H9 (cell line): ENCODE measurements around the gene LNP1. TPM values are rescaled to one million over a fixed set of nuclear protein-coding genes. Genes with fewer than 3 reads are reported as not detected.

Experiments
- DNase-seq: peaks from one replicate; pipeline ENCODE4 v3.0.0-alpha.2; 2017
- H2AFZ ChIP-seq: one replicate; pipeline ENCODE4 v1.6.1; 2013; ENCODE audit warnings: mild to moderate bottlenecking, low read length, control low read depth, moderate library complexity
- H2AK5ac ChIP-seq: 2 replicates; pipeline ENCODE4 v1.6.1; 2013; ENCODE audit warnings: low read length, control low read depth, mixed read lengths; ENCODE audit not compliant: insufficient read length
- H2BK120ac ChIP-seq: one replicate; pipeline ENCODE4 v1.6.1; 2013; ENCODE audit warnings: low read depth, mild to moderate bottlenecking, low read length, control low read depth, inconsistent platforms; ENCODE audit not compliant: poor library complexity, severe bottlenecking
- H2BK12ac ChIP-seq: 2 replicates; pipeline ENCODE4 v1.6.1; 2013; ENCODE audit warnings: low read length, control low read depth, mixed read lengths, low read depth; ENCODE audit not compliant: insufficient read length
- H2BK15ac ChIP-seq: 2 replicates; pipeline ENCODE4 v1.6.1; 2013; ENCODE audit warnings: low read depth, low read length, control low read depth
- H2BK20ac ChIP-seq: one replicate; pipeline ENCODE4 v1.6.1; 2013; ENCODE audit warnings: low read depth, mild to moderate bottlenecking, low read length, control low read depth, inconsistent platforms; ENCODE audit not compliant: poor library complexity, severe bottlenecking
- H2BK5ac ChIP-seq: 2 replicates; pipeline ENCODE4 v1.6.1; 2013; ENCODE audit warnings: low read length, control low read depth, mixed read lengths; ENCODE audit not compliant: insufficient read length
- H3K14ac ChIP-seq: 2 replicates; pipeline ENCODE4 v1.6.1; 2013; ENCODE audit warnings: low read length, control low read depth; ENCODE audit not compliant: insufficient read depth
- H3K18ac ChIP-seq: 2 replicates; pipeline ENCODE4 v1.6.1; 2013; ENCODE audit warnings: low read depth, mild to moderate bottlenecking, mixed read lengths, low read length, control low read depth; ENCODE audit not compliant: insufficient read length
- H3K23ac ChIP-seq: 2 replicates; pipeline ENCODE4 v1.6.1; 2013; ENCODE audit warnings: low read length, control low read depth, mixed read lengths, low read depth; ENCODE audit not compliant: insufficient read length
- H3K23me2 ChIP-seq: 2 replicates; pipeline ENCODE4 v1.6.1; 2013; ENCODE audit warnings: low read depth, mild to moderate bottlenecking, mixed read lengths, low read length, control low read depth; ENCODE audit not compliant: insufficient read length, poor library complexity, severe bottlenecking
- H3K27ac ChIP-seq: 2 replicates; pipeline ENCODE4 v1.5.1; 2013; ENCODE audit warnings: low read length, control low read depth, mixed read lengths, low read depth; ENCODE audit not compliant: insufficient read length
- H3K27me3 ChIP-seq: 2 replicates; pipeline ENCODE4 v1.6.1; 2013; ENCODE audit warnings: low read length, control low read depth, inconsistent platforms; ENCODE audit not compliant: insufficient read depth
- H3K4ac ChIP-seq: 2 replicates; pipeline ENCODE4 v1.6.1; 2013; ENCODE audit warnings: low read depth, mild to moderate bottlenecking, control low read depth, inconsistent platforms, low read length, moderate library complexity
- H3K4me1 ChIP-seq: 2 replicates; pipeline ENCODE4 v1.6.1; 2013; ENCODE audit warnings: low read length, control low read depth, inconsistent platforms; ENCODE audit not compliant: insufficient read depth
- H3K4me2 ChIP-seq: 2 replicates; pipeline ENCODE4 v1.6.1; 2013; ENCODE audit warnings: low read length, control low read depth, mixed read lengths; ENCODE audit not compliant: insufficient read length, insufficient read depth
- H3K56ac ChIP-seq: 2 replicates; pipeline ENCODE4 v1.6.1; 2013; ENCODE audit warnings: low read depth, mild to moderate bottlenecking, mixed read lengths, low read length, control low read depth; ENCODE audit not compliant: insufficient read length
- H3K79me1 ChIP-seq: 2 replicates; pipeline ENCODE4 v1.6.1; 2013; ENCODE audit warnings: low read depth, mild to moderate bottlenecking, moderate library complexity, low read length, control low read depth, inconsistent platforms; ENCODE audit not compliant: insufficient read depth, poor library complexity, severe bottlenecking
- H3K79me2 ChIP-seq: 2 replicates; pipeline ENCODE4 v1.6.1; 2013; ENCODE audit warnings: low read length, control low read depth, inconsistent platforms; ENCODE audit not compliant: insufficient read depth
- H3K9ac ChIP-seq: 2 replicates; pipeline ENCODE4 v1.6.1; 2013; ENCODE audit warnings: low read length, control low read depth, mixed read lengths; ENCODE audit not compliant: insufficient read length; ENCODE audit errors: extremely low read depth
- H3K9me3 ChIP-seq: one replicate; pipeline ENCODE4 v1.6.1; 2013; ENCODE audit warnings: low read depth, low read length, inconsistent platforms; ENCODE audit not compliant: control insufficient read depth
- H3T11ph ChIP-seq: one replicate; pipeline ENCODE4 v1.6.1; 2013; ENCODE audit warnings: mild to moderate bottlenecking, low read length, control low read depth, inconsistent platforms
- H4K20me1 ChIP-seq: one replicate; pipeline ENCODE4 v1.6.1; 2013; ENCODE audit not compliant: control insufficient read depth, insufficient read length, insufficient read depth
- H4K5ac ChIP-seq: 2 replicates; pipeline ENCODE4 v1.6.1; 2013; ENCODE audit warnings: low read depth, mild to moderate bottlenecking, mixed read lengths, low read length, control low read depth; ENCODE audit not compliant: insufficient read length
- H4K8ac ChIP-seq: replicated peaks from 2 replicates; pipeline ENCODE4 v1.6.1; 2013; ENCODE audit warnings: low read length, control low read depth, mixed read lengths, low read depth; ENCODE audit not compliant: insufficient read length
- H4K91ac ChIP-seq: 2 replicates; pipeline ENCODE4 v1.6.1; 2013; ENCODE audit warnings: low read depth, mild to moderate bottlenecking, moderate library complexity, mixed read lengths, low read length, control low read depth; ENCODE audit not compliant: insufficient read length
- H3K27ac Mint-ChIP-seq, 3 experiments: 2 replicates in 2 of 3; 3 replicates in 1 of 3; pipeline ENCODE4 v1.8.0; 2020 to 2021; ENCODE audit warnings: mixed read lengths in 3 of 3, mild to moderate bottlenecking in 1 of 3, moderate library complexity in 1 of 3
- H3K27me3 Mint-ChIP-seq: 2 replicates; pipeline ENCODE4 v1.8.0; 2021; ENCODE audit warnings: low read depth, mild to moderate bottlenecking, moderate library complexity, mixed read lengths
- H3K36me3 Mint-ChIP-seq, 3 experiments: 2 replicates in 2 of 3; 3 replicates in 1 of 3; pipeline ENCODE4 v1.8.0; 2020 to 2021; ENCODE audit warnings: low read depth in 3 of 3, mixed read lengths in 3 of 3; ENCODE audit not compliant: insufficient read depth in 1 of 3
- H3K4me1 Mint-ChIP-seq, 2 experiments: 2 replicates each; pipeline ENCODE4 v1.8.0; 2020; ENCODE audit warnings: mixed read lengths in 2 of 2
- H3K4me3 Mint-ChIP-seq, 2 experiments: 2 replicates in 1 of 2; 3 replicates in 1 of 2; pipeline ENCODE4 v1.8.0; 2020 to 2021; ENCODE audit warnings: mild to moderate bottlenecking in 2 of 2, mixed read lengths in 2 of 2, moderate library complexity in 1 of 2
- H3K9me3 Mint-ChIP-seq, 2 experiments: 2 replicates in 1 of 2; 3 replicates in 1 of 2; pipeline ENCODE4 v1.8.0; 2020; ENCODE audit warnings: mild to moderate bottlenecking in 2 of 2, mixed read lengths in 2 of 2, moderate library complexity in 1 of 2
- CTCF ChIP-seq: fragments of 200-600 bp; sonication (generic); conservative IDR thresholded peaks from 3 replicates; pipeline ENCODE4 v1.8.0; 2021; ENCODE audit warnings: antibody characterized with exemption, mild to moderate bottlenecking
- WGBS: extraction: QIAGEN DNeasy Blood & Tissue Kit; methylation state at CpG from one replicate; pipeline ENCODE4 v1.1.7; 2013; ENCODE audit warnings: missing lambda C conversion rate, low lambda C conversion rate, mixed read lengths; ENCODE audit not compliant: insufficient read length; ENCODE audit errors: extremely low coverage; 5-methylcytosine and 5-hydroxymethylcytosine counted together
- total RNA-seq: library from RNA; stranded (reverse); gene quantifications from 2 replicates; pipeline ENCODE4 v1.2.1, GENCODE V29; 2021

LNP1 gene
- total RNA-seq, 1 experiment from 2014 or later: 4.1 TPM

- no peak overlapping the region for H2BK20ac ChIP-seq
- no peak overlapping the region for H2BK5ac ChIP-seq
- no peak overlapping the region for H2BK120ac ChIP-seq
- no peak overlapping the region for H3K27ac ChIP-seq
- no peaks in the 10 kb centered on the region for H3K9me3 ChIP-seq
- no peaks in the 10 kb centered on the region for H3K23me2 ChIP-seq
- 100% methylated on average over 1 of the region's 3 CpGs for WGBS
- H2BK15ac ChIP-seq: no peak overlapping the region
- peaks cover 20 to 69% (median 56%) of the 10 kb centered on the region in 3 experiments; a peak in 6 of 7 replicates for H3K36me3 Mint-ChIP-seq
- H3K79me2 ChIP-seq: no peaks in the 10 kb centered on the region
- H4K8ac ChIP-seq: no peak overlapping the region
- no peak overlapping the region for H3K4ac ChIP-seq
- H4K20me1 ChIP-seq: no peaks in the 10 kb centered on the region
- H3K27me3 Mint-ChIP-seq: no peaks in the 10 kb centered on the region
- no peaks in the 10 kb centered on the region for H3K4me1 Mint-ChIP-seq
- no peak overlapping the region for H3K27ac Mint-ChIP-seq
- no peak overlapping the region for H3K4me3 Mint-ChIP-seq
- H4K91ac ChIP-seq: no peak overlapping the region
- H2AFZ ChIP-seq: no peak overlapping the region
- no peak overlapping the region for H2BK12ac ChIP-seq
- no peak for TF ChIP-seq CTCF
- H3K4me1 ChIP-seq: no peaks in the 10 kb centered on the region
- peaks cover 0 to 3% of the 10 kb centered on the region in 2 experiments; a peak in 1 of 5 replicates for H3K9me3 Mint-ChIP-seq
- H3K56ac ChIP-seq: no peak overlapping the region
- no peaks in the 10 kb centered on the region for H3K27me3 ChIP-seq
- H2AK5ac ChIP-seq: no peak overlapping the region
- H3K9ac ChIP-seq: no peak overlapping the region
- H3K23ac ChIP-seq: no peak overlapping the region
- H4K5ac ChIP-seq: no peak overlapping the region
- H3K4me2 ChIP-seq: no peak overlapping the region
- no peak overlapping the region for H3K18ac ChIP-seq
- DNase-seq: no peak
- no peak overlapping the region for H3K14ac ChIP-seq
- H3K79me1 ChIP-seq: no peaks in the 10 kb centered on the region
- no peak overlapping the region for H3T11ph ChIP-seq
Observed at GRCh38 chr3:100364421-100364820, 36.9 kb upstream of the LNP1 start.
